ENCODE data around the gene ABCB11. TPM values are rescaled to one million over a fixed set of nuclear protein-coding genes. Genes with fewer than 3 reads are reported as not detected.
A peak's percentile ranks its signal among the peaks of the same experiment; 100 is the strongest.

ABCB11 gene
- total and polyA plus RNA-seq, 9 of the 15 experiments (the other 6 are each of a cell fraction or from before 2014, with no cell fraction given): 0.04 to 0.51 (median 0.10) TPM; not detected in 1

DNA sequence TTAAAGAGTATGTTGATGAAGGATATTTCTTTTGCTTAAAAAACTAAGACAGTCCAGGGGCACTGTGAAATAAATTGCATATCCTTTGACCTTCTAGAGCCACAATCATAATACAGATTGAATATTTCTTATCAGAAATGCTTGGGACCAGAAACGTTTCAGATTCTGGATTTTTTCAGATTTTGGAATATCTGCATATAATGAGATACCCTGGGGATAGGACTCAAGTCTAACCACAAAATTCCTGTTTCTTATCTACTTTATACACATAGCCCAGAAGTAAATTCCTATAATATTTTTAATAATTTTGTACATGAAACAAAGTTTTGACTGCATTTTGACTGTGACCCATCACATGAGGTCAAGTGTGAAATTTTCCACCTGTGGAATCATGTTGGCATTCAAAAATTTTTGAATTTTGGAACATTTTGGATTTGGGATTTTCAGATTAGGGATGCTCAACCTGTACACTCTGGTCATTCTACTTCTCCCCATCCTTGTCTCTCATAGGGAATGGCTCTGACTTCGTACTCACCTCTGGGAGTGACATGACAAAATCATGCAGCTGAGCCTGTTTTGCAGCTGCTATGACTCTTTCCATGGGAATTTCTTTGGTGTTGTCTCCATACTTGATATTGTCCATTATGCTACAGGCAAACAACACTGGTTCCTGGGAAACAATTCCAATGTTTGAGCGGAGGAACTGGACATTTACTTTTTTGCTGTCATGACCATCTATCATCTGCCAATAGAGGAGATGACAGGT is 104.3 kb downstream of the ABCB11 start:
- no peaks in the 10 kb centered on the region for H3K27me3 ChIP-seq (ENCODE audit: control insufficient read depth in 2 of 2, insufficient read depth in 2 of 2, low read length in 2 of 2)
- FAIRE-seq (no peak), DNase-seq (ENCODE audit: extremely low read depth in 1 of 4, low spot score in 3 of 4) (no peak), ATAC-seq (no peak)
- no peak overlapping the region for H3K4me3 ChIP-seq
- BruUV-seq (replicated peaks): no TSS peak
- in situ Hi-C loops (cut with MboI): no loop called here
- WGBS (ENCODE audit: insufficient coverage, low coverage, missing lambda C conversion rate): 52% methylated on average over 3 of the region's 3 CpGs
- CTCF ChIA-PET (ENCODE audit: low intra/inter-chr PET ratio): no interaction called here
- H3K79me2 ChIP-seq (ENCODE audit: control insufficient read depth, insufficient read depth, low read length): no peaks in the 10 kb centered on the region
- no peaks in the 10 kb centered on the region for H3K36me3 ChIP-seq (ENCODE audit: control insufficient read depth, insufficient read depth, low read length)
- H3K9ac ChIP-seq (ENCODE audit: insufficient read depth in 1 of 2, low read depth in 2 of 2, low read length in 2 of 2): no peak overlapping the region
- no peak overlapping the region for H3K27ac ChIP-seq (ENCODE audit: extremely low read depth, low read depth, low read length)
- H2AFZ ChIP-seq (ENCODE audit: low read depth, low read length): no peak overlapping the region
- no peaks in the 10 kb centered on the region for H4K20me1 ChIP-seq (replicated peaks; ENCODE audit: control insufficient read depth, insufficient read depth, low read length)
- H3K4me1 ChIP-seq (replicated peaks in 1 of 2; ENCODE audit: control insufficient read depth in 2 of 2, insufficient read depth in 2 of 2, low read length in 2 of 2): peaks cover 0 to 3% of the 10 kb centered on the region in 2 experiments; a peak in 2 of 5 replicates
- H3K9me1 ChIP-seq (ENCODE audit: control insufficient read depth, insufficient read depth, low read length): no peaks in the 10 kb centered on the region
- H3K9me3 ChIP-seq (replicated peaks; ENCODE audit: control insufficient read depth, insufficient read depth, low read depth, low read length): no peaks in the 10 kb centered on the region
- no peak overlapping the region for H3K4me2 ChIP-seq (ENCODE audit: insufficient read depth, low read length)
- intact Hi-C loops (cut with micrococcal nuclease): loop anchor here (10.0 kb wide), 1 partner anchor 782 kb away; no protein-coding TSS in a partner anchor
- POLR2A ChIA-PET: no interaction called here
- TF ChIP-seq KDM1A (IDR thresholded peaks at IDR 0.05): peak in 1 of 2 experiments; percentile 5; a peak in 1 of 4 replicates
- TF ChIP-seq ZKSCAN1 (IDR thresholded peaks at IDR 0.05; ENCODE audit: low read depth, low read length): no peak
- TF ChIP-seq XRCC4 (IDR thresholded peaks at IDR 0.05; ENCODE audit: extremely low read depth, insufficient read depth, insufficient read length): no peak
- no peak for TF ChIP-seq ZNF253 (CRISPR knock-in tag; conservative IDR thresholded peaks at IDR 0.05)
- TF ChIP-seq MEIS2 (IDR thresholded peaks at IDR 0.05; ENCODE audit: partially characterized antibody): peak; percentile 55
- no peak for TF ChIP-seq SIN3B (IDR thresholded peaks at IDR 0.05; ENCODE audit: low read depth)
- TF ChIP-seq, protein P1, sequence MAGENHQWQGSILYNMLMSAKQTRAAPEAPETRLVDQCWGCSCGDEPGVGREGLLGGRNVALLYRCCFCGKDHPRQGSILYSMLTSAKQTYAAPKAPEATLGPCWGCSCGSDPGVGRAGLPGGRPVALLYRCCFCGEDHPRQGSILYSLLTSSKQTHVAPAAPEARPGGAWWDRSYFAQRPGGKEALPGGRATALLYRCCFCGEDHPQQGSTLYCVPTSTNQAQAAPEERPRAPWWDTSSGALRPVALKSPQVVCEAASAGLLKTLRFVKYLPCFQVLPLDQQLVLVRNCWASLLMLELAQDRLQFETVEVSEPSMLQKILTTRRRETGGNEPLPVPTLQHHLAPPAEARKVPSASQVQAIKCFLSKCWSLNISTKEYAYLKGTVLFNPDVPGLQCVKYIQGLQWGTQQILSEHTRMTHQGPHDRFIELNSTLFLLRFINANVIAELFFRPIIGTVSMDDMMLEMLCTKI (IDR thresholded peaks at IDR 0.05; ENCODE audit: partially characterized antibody): no peak
- no peak for TF ChIP-seq CREB1 (IDR thresholded peaks at IDR 0.05)
- no peak for TF ChIP-seq CREB1 (CRISPR knock-in tag; IDR thresholded peaks at IDR 0.05)
- no peak for TF ChIP-seq RAD21 (CRISPR knock-in tag; conservative IDR thresholded peaks at IDR 0.05 in 1 of 2, IDR thresholded peaks at IDR 0.05 in 1 of 2)
- TF ChIP-seq, protein P2, sequence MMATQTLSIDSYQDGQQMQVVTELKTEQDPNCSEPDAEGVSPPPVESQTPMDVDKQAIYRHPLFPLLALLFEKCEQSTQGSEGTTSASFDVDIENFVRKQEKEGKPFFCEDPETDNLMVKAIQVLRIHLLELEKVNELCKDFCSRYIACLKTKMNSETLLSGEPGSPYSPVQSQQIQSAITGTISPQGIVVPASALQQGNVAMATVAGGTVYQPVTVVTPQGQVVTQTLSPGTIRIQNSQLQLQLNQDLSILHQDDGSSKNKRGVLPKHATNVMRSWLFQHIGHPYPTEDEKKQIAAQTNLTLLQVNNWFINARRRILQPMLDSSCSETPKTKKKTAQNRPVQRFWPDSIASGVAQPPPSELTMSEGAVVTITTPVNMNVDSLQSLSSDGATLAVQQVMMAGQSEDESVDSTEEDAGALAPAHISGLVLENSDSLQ (IDR thresholded peaks at IDR 0.05): 0 out of 2 replicates have a peak, but pooled peaks have one; percentile 8
- TF ChIP-seq ETV1 (tag; conservative IDR thresholded peaks at IDR 0.05; ENCODE audit: low read depth): no peak
- TF ChIP-seq NFE2 (IDR thresholded peaks at IDR 0.05; ENCODE audit: low read depth): peak; percentile 39; the same call in 1 of the 2 replicates
- no peak for TF ChIP-seq ZNF445 (CRISPR knock-in tag; IDR thresholded peaks at IDR 0.05; ENCODE audit: low read depth)
- TF ChIP-seq PHF8 (IDR thresholded peaks at IDR 0.05; ENCODE audit: borderline replicate concordance, low read length): no peak
- TF ChIP-seq ZNF696 (CRISPR knock-in tag; conservative IDR thresholded peaks at IDR 0.05): no peak
- no peak for TF ChIP-seq FOXJ2 (tag; IDR thresholded peaks at IDR 0.05)
